ENCODE data around the gene TNKS2. TPM values are rescaled to one million over a fixed set of nuclear protein-coding genes. Genes with fewer than 3 reads are reported as not detected.

The TNKS2 gene
- polyA plus RNA-seq, 1 donor (not counting 4 experiments of a cell fraction or from before 2014, with no cell fraction given) = 35.4 TPM

DNA sequence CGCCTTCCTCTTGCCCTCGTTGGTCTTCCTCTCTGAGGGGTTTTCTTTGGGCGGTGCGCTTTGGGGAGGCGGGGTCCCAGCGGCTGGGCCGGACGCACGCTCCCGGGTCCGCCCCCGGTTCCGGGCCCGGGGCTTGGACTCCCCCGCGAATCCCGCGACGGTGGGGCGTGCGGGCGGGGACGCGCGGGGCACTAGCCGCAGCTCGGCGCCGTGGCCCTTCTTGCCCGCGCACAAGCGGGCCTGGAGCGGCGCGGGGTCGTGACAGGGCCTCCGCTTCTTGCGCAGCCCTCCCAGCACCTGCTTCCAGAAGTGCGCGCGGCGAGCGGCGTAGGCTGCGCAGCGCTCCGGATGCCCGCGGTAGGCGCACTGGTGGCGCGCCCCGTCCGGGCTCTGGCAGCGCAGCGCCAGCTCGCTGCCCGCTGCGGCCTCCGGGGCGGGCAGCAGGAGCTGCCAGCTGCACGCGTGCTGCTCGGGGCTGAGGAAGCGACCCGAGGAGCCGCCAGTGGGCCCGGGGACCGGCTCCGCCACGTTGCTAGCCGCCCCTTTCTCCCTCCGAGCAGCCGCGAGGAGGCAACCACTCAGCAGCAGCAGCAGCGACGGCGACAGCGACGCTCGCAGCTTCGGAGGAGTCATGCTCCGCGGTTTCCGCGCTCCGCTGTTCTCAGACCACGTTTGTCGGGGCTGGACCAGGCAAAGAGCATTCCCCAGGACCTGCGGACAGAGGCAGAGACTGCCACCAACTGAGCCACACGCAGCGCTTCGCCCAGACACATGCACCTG lies 110.3 kb downstream of the TNKS2 start:
- peak overlapping the region; percentile 89 for H2AFZ ChIP-seq (ENCODE audit: control insufficient read depth, low read length)
- H3K4me1 ChIP-seq (ENCODE audit: control insufficient read depth, extremely low read depth, insufficient read depth, low read length) = peaks cover 3% of the 10 kb centered on the region
- no peak for DNase-seq (ENCODE audit: low read depth, low spot score)
- peak overlapping the region; percentile 20 for H3K9ac ChIP-seq (ENCODE audit: control insufficient read depth, extremely low read depth, insufficient read depth, low read length)
- no peaks in the 10 kb centered on the region for H3K9me1 ChIP-seq (ENCODE audit: control insufficient read depth, extremely low read depth, insufficient read depth, low read length)
- H4K20me1 ChIP-seq (ENCODE audit: control insufficient read depth, extremely low read depth, insufficient read depth, low read length) = no peaks in the 10 kb centered on the region
- H3K4me2 ChIP-seq (ENCODE audit: control insufficient read depth, extremely low read depth, insufficient read depth, low read depth, low read length) = peak overlapping the region; percentile 88
- H3K79me2 ChIP-seq (ENCODE audit: control insufficient read depth, insufficient read depth, low read length) = no peaks in the 10 kb centered on the region
- H3K36me3 ChIP-seq (ENCODE audit: control insufficient read depth in 2 of 2, extremely low read depth in 1 of 2, insufficient read depth in 2 of 2, low read length in 2 of 2) = peaks cover 0 to 3% of the 10 kb centered on the region in 2 experiments
- dilution Hi-C loops (cut with MboI; ENCODE audit: extremely low pct_ligation_motif_present, low sequenced_read_pairs) = no loop called here
- TF ChIP-seq EZH2 (IDR thresholded peaks at IDR 0.05; ENCODE audit: low read length) (no peak), CTCF (optimal IDR thresholded peaks at IDR 0.05 in 1 of 3, IDR thresholded peaks at IDR 0.05 in 1 of 3, conservative IDR thresholded peaks at IDR 0.05 in 1 of 3; ENCODE audit: extremely low read depth in 1 of 3, insufficient read depth in 2 of 3, low read length in 3 of 3) (peak; percentile 32 to 90 (median 48))
- H3K4me3 ChIP-seq (ENCODE audit: control insufficient read depth in 2 of 3, extremely low read depth in 1 of 3, insufficient read depth in 2 of 3, low read depth in 1 of 3, low read length in 3 of 3) = peak overlapping the region; percentile 42 to 74 (median 67)
- no peaks in the 10 kb centered on the region for H3K9me3 ChIP-seq (ENCODE audit: control insufficient read depth, low read depth, low read length)
- H3K27ac ChIP-seq (ENCODE audit: control insufficient read depth, insufficient read depth, low read length) = no peak overlapping the region
- H3K27me3 ChIP-seq (ENCODE audit: control insufficient read depth, extremely low read depth, insufficient read depth, low read length) = no peaks in the 10 kb centered on the region
- no peak for FAIRE-seq

DNA sequence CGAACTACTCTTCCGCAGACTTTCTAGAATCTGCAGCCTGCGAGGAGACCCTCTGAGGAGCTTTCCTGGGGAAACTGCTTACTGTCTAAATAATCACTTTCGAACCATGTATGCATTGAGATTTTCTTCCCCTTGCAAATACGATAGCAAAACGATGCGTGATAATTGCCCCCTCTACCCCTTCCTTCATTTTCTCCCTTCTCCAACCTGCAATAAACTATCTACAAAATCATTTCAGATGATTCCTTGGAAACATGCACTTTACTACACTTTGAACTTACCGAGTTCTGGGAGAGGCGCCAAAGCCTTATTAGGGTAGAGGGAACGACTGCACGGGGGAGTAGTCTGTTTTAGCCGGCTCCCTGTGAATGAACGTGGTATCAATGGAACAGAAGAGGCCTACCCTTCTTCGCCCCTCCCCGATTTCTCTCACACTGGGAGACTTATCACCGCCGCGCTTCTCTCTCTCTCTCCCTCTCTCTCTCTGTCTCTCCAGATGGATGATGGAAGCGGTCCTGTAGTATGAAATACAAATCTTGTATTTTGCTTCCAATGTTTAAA lies 111.0 kb downstream of the TNKS2 start, which contains the start of gene FGFBP3:
Gene FGFBP3 (minus strand): TSS at position 370 of the 561 bp plus-strand sequence. CDS start 517 bp downstream, outside the sequence.
- FAIRE-seq (no peak), DNase-seq (ENCODE audit: low read depth, low spot score) (no peak)
- Histone ChIP-seq H3K27ac (ENCODE audit: control insufficient read depth, insufficient read depth, low read length) (no peak within 1 kb of the TSS), H3K4me3 (ENCODE audit: control insufficient read depth in 2 of 3, extremely low read depth in 1 of 3, insufficient read depth in 2 of 3, low read depth in 1 of 3, low read length in 3 of 3) (peak within 1 kb of the TSS; percentile 42 to 74 (median 67)), H3K27me3 (ENCODE audit: control insufficient read depth, extremely low read depth, insufficient read depth, low read length) (no peaks in the 10 kb centered on the region), H3K79me2 (ENCODE audit: control insufficient read depth, insufficient read depth, low read length) (no peaks in the 10 kb centered on the region), H3K4me1 (ENCODE audit: control insufficient read depth, extremely low read depth, insufficient read depth, low read length) (peaks cover 3% of the 10 kb centered on the region), H3K4me2 (ENCODE audit: control insufficient read depth, extremely low read depth, insufficient read depth, low read depth, low read length) (peak within 1 kb of the TSS; percentile 88), H4K20me1 (ENCODE audit: control insufficient read depth, extremely low read depth, insufficient read depth, low read length) (no peaks in the 10 kb centered on the region), H3K9me3 (ENCODE audit: control insufficient read depth, low read depth, low read length) (no peaks in the 10 kb centered on the region), H3K9ac (ENCODE audit: control insufficient read depth, extremely low read depth, insufficient read depth, low read length) (peak within 1 kb of the TSS; percentile 20), H3K36me3 (ENCODE audit: control insufficient read depth in 2 of 2, extremely low read depth in 1 of 2, insufficient read depth in 2 of 2, low read length in 2 of 2) (peaks cover 0 to 3% of the 10 kb centered on the region in 2 experiments), H3K9me1 (ENCODE audit: control insufficient read depth, extremely low read depth, insufficient read depth, low read length) (no peaks in the 10 kb centered on the region), H2AFZ (ENCODE audit: control insufficient read depth, low read length) (peak within 1 kb of the TSS; percentile 89)
- no peak for TF ChIP-seq EZH2 (IDR thresholded peaks at IDR 0.05; ENCODE audit: low read length)
- TF ChIP-seq CTCF (optimal IDR thresholded peaks at IDR 0.05 in 1 of 3, IDR thresholded peaks at IDR 0.05 in 1 of 3, conservative IDR thresholded peaks at IDR 0.05 in 1 of 3; ENCODE audit: extremely low read depth in 1 of 3, insufficient read depth in 2 of 3, low read length in 3 of 3) = peak in 1 of 3 experiments; percentile 3
- dilution Hi-C loops (cut with MboI; ENCODE audit: extremely low pct_ligation_motif_present, low sequenced_read_pairs) = no loop called here

Measured in keratinocyte (primary cell).